Esophagus squamous epithelium (tissue), 5 donors: Measurements from ENCODE around the gene RPS4Y2. TPM values are rescaled to one million over a fixed set of nuclear protein-coding genes. Genes with fewer than 3 reads are reported as not detected.

ENCODE experiments used
- DNase-seq: peaks from one replicate; lab custom pipeline; 2025; lab: John Stamatoyannopoulos, UW
- H3K27ac ChIP-seq, 4 donors: fragments of 200-600 bp; sonication (generic); one replicate each; pipeline ENCODE4 v1.5.1; 2016 to 2019; ENCODE audit warnings: mild to moderate bottlenecking in 1 of 4
- H3K27me3 ChIP-seq, 4 donors: fragments of 200-600 bp; sonication (generic); 1 replicate in 3 of 4; 2 replicates in 1 of 4; pipeline versions ENCODE4 v1.5.1 to v1.6.0; 2017 to 2021; ENCODE audit warnings: antibody characterized with exemption in 1 of 4
- H3K36me3 ChIP-seq, 3 donors: fragments of 200-600 bp; sonication (generic); one replicate each; pipeline ENCODE4 v1.5.1; 2016 to 2019
- H3K4me1 ChIP-seq, 3 donors: fragments of 200-600 bp; sonication (generic); one replicate each; pipeline ENCODE4 v1.5.1; 2017 to 2019
- H3K4me3 ChIP-seq, 4 donors: fragments of 200-600 bp; sonication (generic); 1 replicate in 3 of 4; 2 replicates in 1 of 4; pipeline ENCODE4 v1.5.1; 2016 to 2019; ENCODE audit warnings: mild to moderate bottlenecking in 2 of 4, moderate library complexity in 1 of 4
- H3K9me3 ChIP-seq, 3 donors: fragments of 200-600 bp; sonication (generic); one replicate each; pipeline ENCODE4 v1.5.1; 2016 to 2019
- CTCF ChIP-seq, 6 experiments: fragments of 450-650 bp in 4 of 6; fragments of 200-600 bp in 2 of 6; sonication (generic) in 2 of 6; IDR thresholded peaks; one replicate each; pipeline ENCODE4 v1.5.1; 2016 to 2019; ENCODE audit warnings: antibody characterized with exemption in 6 of 6, mild to moderate bottlenecking in 4 of 6, moderate library complexity in 4 of 6
- POLR2A ChIP-seq, 4 donors: fragments of 450-650 bp; IDR thresholded peaks; one replicate each; pipeline ENCODE4 v1.6.1; 2017; ENCODE audit warnings: antibody characterized with exemption in 4 of 4, mild to moderate bottlenecking in 4 of 4, moderate library complexity in 3 of 4
- WGBS, 2 donors: methylation state at CpG; one replicate each; pipeline ENCODE4 v1.1.5; 2018; 5-methylcytosine and 5-hydroxymethylcytosine counted together
- intact Hi-C: fragments of 100-400 bp; cut with DNase I; formaldehyde crosslinking; loops from one replicate; pipeline ENCODE4 v1.15.0; 2022
- total RNA-seq, 4 donors: library from RNA; depleted of rRNA; stranded (reverse); fragments of >200 nt; gene quantifications; one replicate each; pipeline ENCODE4 v1.1.0, GENCODE V29; 2016
- donor health status: DM: yes; HTN: yes; CAD: no.

RPS4Y2 gene
- total RNA-seq, 4 donors from 2014 or later, result not detected

- DNase-seq, result no peak
- H3K4me3 ChIP-seq, result no peak overlapping the region
- intact Hi-C loops, result no loop called here
- no peaks in the 10 kb centered on the region for H3K27me3 ChIP-seq
- no peaks in the 10 kb centered on the region for H3K9me3 ChIP-seq
- no peaks in the 10 kb centered on the region for H3K36me3 ChIP-seq
- TF ChIP-seq CTCF (IDR thresholded peaks at IDR 0.05) (no peak), POLR2A (IDR thresholded peaks at IDR 0.05) (no peak)
- 71% methylated on average over 3 of the region's 3 CpGs; no CpG with 5 or more reads in 1 of the 2 donors for WGBS, 2 donors
- H3K27ac ChIP-seq, result no peak overlapping the region
- H3K4me1 ChIP-seq, result no peaks in the 10 kb centered on the region
Observed at GRCh38 chrY:20770755-20771154, 14.8 kb downstream of the RPS4Y2 start.

- Histone ChIP-seq H3K27ac (no peak overlapping the region), H3K4me1 (no peaks in the 10 kb centered on the region), H3K9me3 (no peaks in the 10 kb centered on the region), H3K27me3 (no peaks in the 10 kb centered on the region), H3K4me3 (no peak overlapping the region), H3K36me3 (no peaks in the 10 kb centered on the region)
- TF ChIP-seq CTCF (IDR thresholded peaks at IDR 0.05) (no peak), POLR2A (IDR thresholded peaks at IDR 0.05) (no peak)
- intact Hi-C loops, result no loop called here
- no peak for DNase-seq
- 71% methylated on average over 4 of the region's 4 CpGs; no CpG with 5 or more reads in 1 of the 2 donors for WGBS, 2 donors
Observed at GRCh38 chrY:20776104-20776503, 20.2 kb downstream of the RPS4Y2 start.

DNA sequence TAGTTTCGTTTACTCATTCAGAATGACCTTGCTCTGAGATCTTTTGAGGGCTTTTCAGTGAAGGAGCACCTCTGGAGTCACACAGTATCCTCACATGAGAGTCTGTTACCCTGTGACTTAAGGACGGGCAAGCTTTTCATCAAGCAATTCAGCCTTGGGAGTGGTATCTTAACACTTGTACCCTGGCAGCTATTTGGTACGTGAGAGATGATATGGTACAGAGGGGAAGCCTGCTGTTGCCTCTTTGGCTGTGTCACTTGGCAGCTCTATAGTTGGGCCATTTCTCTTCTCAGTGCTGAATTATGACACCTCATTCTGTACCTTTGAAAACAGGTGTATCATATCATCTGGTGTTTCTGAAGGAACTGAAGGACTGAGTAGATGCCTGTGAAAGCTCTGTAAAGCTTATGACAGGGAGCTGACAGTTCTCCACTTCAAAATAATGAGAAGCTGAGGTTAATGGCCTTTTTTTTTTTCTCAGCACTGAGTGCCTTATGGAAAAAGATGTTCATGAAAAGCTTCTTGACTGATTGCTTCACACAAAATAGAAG, 24.3 kb downstream of the RPS4Y2 start:
- Histone ChIP-seq H3K4me1 (no peaks in the 10 kb centered on the region), H3K27me3 (no peaks in the 10 kb centered on the region), H3K27ac (no peak overlapping the region), H3K9me3 (no peaks in the 10 kb centered on the region), H3K4me3 (no peak overlapping the region), H3K36me3 (no peaks in the 10 kb centered on the region)
- WGBS, 2 donors, result 85% methylated on average over 3 of the region's 3 CpGs; no CpG with 5 or more reads in 1 of the 2 donors
- intact Hi-C loops, result no loop called here
- no peak for TF ChIP-seq POLR2A (IDR thresholded peaks at IDR 0.05)
- no peak for TF ChIP-seq CTCF (IDR thresholded peaks at IDR 0.05)
- no peak for DNase-seq

DNA sequence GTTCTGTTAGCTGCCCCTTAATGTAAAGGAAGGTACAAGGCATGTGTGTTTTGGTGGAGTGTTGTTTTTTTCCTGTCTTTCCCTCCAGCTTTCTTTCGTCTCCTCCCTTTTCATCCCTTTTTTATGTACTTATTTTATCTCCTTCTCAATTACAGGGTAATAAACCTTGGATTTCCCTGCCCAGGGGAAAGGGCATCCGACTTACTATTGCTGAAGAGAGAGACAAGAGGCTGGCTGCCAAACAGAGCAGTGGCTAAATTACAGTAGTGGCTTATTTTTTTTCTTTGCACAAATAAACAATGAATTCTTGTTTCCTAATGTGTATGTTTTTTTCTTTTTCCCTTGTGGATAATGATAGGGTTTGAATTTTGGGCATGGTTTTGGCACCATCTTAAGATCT, 24.9 kb downstream of the RPS4Y2 start:
- Histone ChIP-seq H3K9me3 (no peaks in the 10 kb centered on the region), H3K4me1 (no peaks in the 10 kb centered on the region), H3K36me3 (no peaks in the 10 kb centered on the region), H3K27ac (no peak overlapping the region), H3K4me3 (no peak overlapping the region), H3K27me3 (no peaks in the 10 kb centered on the region)
- no peak for TF ChIP-seq POLR2A (IDR thresholded peaks at IDR 0.05)
- no peak for TF ChIP-seq CTCF (IDR thresholded peaks at IDR 0.05)
- DNase-seq, result no peak
- intact Hi-C loops, result no loop called here
- whole genome bisulfite sequencing, 2 donors, result 66% methylated on average over 2 of the region's 2 CpGs; no CpG with 5 or more reads in 1 of the 2 donors

GRCh38 chrY:20781408-20781807, 25.5 kb downstream of the RPS4Y2 start:
- TF ChIP-seq POLR2A (IDR thresholded peaks at IDR 0.05) (no peak), CTCF (IDR thresholded peaks at IDR 0.05) (no peak)
- Histone ChIP-seq H3K36me3 (no peaks in the 10 kb centered on the region), H3K4me3 (no peak overlapping the region), H3K9me3 (no peaks in the 10 kb centered on the region), H3K27me3 (no peaks in the 10 kb centered on the region), H3K27ac (no peak overlapping the region), H3K4me1 (no peaks in the 10 kb centered on the region)
- no peak for DNase-seq
- intact Hi-C loops, result no loop called here
- 43% methylated on average over 4 of the region's 4 CpGs; no CpG with 5 or more reads in 1 of the 2 donors for WGBS, 2 donors
